Smooth muscle cell (in vitro differentiated cells): ENCODE results near the gene CNOT10. TPM values are rescaled to one million over a fixed set of nuclear protein-coding genes. Genes with fewer than 3 reads are reported as not detected.

Experiments used
- DNase-seq: peaks from one replicate; lab custom pipeline; 2025; ENCODE audit not compliant: unreplicated experiment; lab: John Stamatoyannopoulos, UW
- H2AFZ ChIP-seq: fragments of 200-600 bp; sonication (generic); 2 replicates; pipeline ENCODE4 v1.6.0; 2016; ENCODE audit warnings: antibody characterized with exemption, low read depth, mild to moderate bottlenecking
- H3F3A ChIP-seq: fragments of 200-600 bp; sonication (generic); 2 replicates; pipeline ENCODE4 v1.6.0; 2017; ENCODE audit warnings: antibody characterized with exemption, low read depth
- H3K27ac ChIP-seq: fragments of 200-600 bp; sonication (generic); 2 replicates; pipeline ENCODE4 v1.5.1; 2016; ENCODE audit warnings: low read depth, mild to moderate bottlenecking
- H3K27me3 ChIP-seq: fragments of 200-600 bp; sonication (generic); 2 replicates; pipeline ENCODE4 v1.6.1; 2016; ENCODE audit warnings: low read depth, mild to moderate bottlenecking
- H3K36me3 ChIP-seq: fragments of 200-600 bp; sonication (generic); 2 replicates; pipeline ENCODE4 v1.5.1; 2016; ENCODE audit warnings: low read depth
- H3K4me1 ChIP-seq: fragments of 200-600 bp; sonication (generic); 2 replicates; pipeline ENCODE4 v1.5.1; 2016; ENCODE audit warnings: low read depth
- H3K4me2 ChIP-seq: fragments of 200-600 bp; sonication (generic); 2 replicates; pipeline ENCODE4 v1.6.0; 2016; ENCODE audit warnings: mild to moderate bottlenecking
- H3K4me3 ChIP-seq: fragments of 200-600 bp; sonication (generic); 2 replicates; pipeline ENCODE4 v1.5.1; 2016; ENCODE audit warnings: mild to moderate bottlenecking
- H3K79me2 ChIP-seq: fragments of 200-600 bp; sonication (generic); 2 replicates; pipeline ENCODE4 v1.6.0; 2016; ENCODE audit warnings: low read depth, mild to moderate bottlenecking
- H3K9ac ChIP-seq: fragments of 200-600 bp; sonication (generic); 2 replicates; pipeline ENCODE4 v1.6.0; 2016; ENCODE audit warnings: low read depth
- H3K9me3 ChIP-seq: fragments of 200-600 bp; sonication (generic); replicated peaks from 2 replicates; pipeline ENCODE4 v1.5.1; 2016; ENCODE audit warnings: low read depth
- H4K20me1 ChIP-seq: fragments of 200-600 bp; sonication (generic); 2 replicates; pipeline ENCODE4 v1.6.0; 2016; ENCODE audit warnings: low read depth
- CTCF ChIP-seq: fragments of 200-600 bp; sonication (generic); IDR thresholded peaks from 2 replicates; pipeline ENCODE4 v1.5.1; 2017; ENCODE audit warnings: borderline replicate concordance, mild to moderate bottlenecking, antibody characterized with exemption; ENCODE audit not compliant: insufficient read depth, poor library complexity, severe bottlenecking
- WGBS: methylation state at CpG from one replicate; pipeline ENCODE4 v1.1.7; 2016; ENCODE audit warnings: low lambda C conversion rate; 5-methylcytosine and 5-hydroxymethylcytosine counted together
- polyA plus RNA-seq: library from polyadenylated mRNA; unstranded; fragments of >200 nt; fragmentation: Nextera tagmentation; extraction: Ambion mirVana; gene quantifications from 2 replicates; pipeline ENCODE4 v1.2.1, GENCODE V29; 2016
- total RNA-seq: library from RNA; depleted of rRNA; stranded (reverse); fragments of >200 nt; gene quantifications from 2 replicates; pipeline ENCODE4 v1.2.3, GENCODE V29; 2014

CNOT10 gene
- total and polyA plus RNA-seq, 2 experiments from 2014 or later, result 19.4 to 22.9 TPM

- no peaks in the 10 kb centered on the region for H4K20me1 ChIP-seq
- TF ChIP-seq CTCF, result no peak
- no peak overlapping the region for H3K4me3 ChIP-seq
- H3K4me2 ChIP-seq, result no peak overlapping the region
- no peak overlapping the region for H2AFZ ChIP-seq
- H3K9ac ChIP-seq, result no peak overlapping the region
- H3K79me2 ChIP-seq, result peaks cover 7% of the 10 kb centered on the region
- H3K27ac ChIP-seq, result no peak overlapping the region
- peaks cover 11% of the 10 kb centered on the region for H3K4me1 ChIP-seq
- 81% methylated on average over 5 of the region's 5 CpGs for WGBS
- H3F3A ChIP-seq, result no peaks in the 10 kb centered on the region
- no peaks in the 10 kb centered on the region for H3K9me3 ChIP-seq
- peaks cover 28% of the 10 kb centered on the region for H3K27me3 ChIP-seq
- no peaks in the 10 kb centered on the region for H3K36me3 ChIP-seq
- no peak for DNase-seq
Measured at GRCh38 chr3:32822609-32823498, 137.9 kb downstream of the CNOT10 start.

Other genes with a start within 250 kb of the CNOT10 start
- gene CMTM6, start 182.3 kb upstream of the CNOT10 start, total RNA-seq, result 148 and 161 TPM in 2 replicates
- gene CMTM6, start 182.3 kb upstream of the CNOT10 start, polyA plus RNA-seq, result 99.7 and 110 TPM in 2 replicates
- 49.9 and 72.6 TPM in 2 replicates for gene DYNC1LI1, start 114.3 kb upstream of the CNOT10 start, total RNA-seq
- 26.5 and 31.0 TPM in 2 replicates for gene DYNC1LI1, start 114.3 kb upstream of the CNOT10 start, polyA plus RNA-seq
- 1.1 and 1.3 TPM in 2 replicates for gene TRIM71, start 132.8 kb downstream of the CNOT10 start, total RNA-seq
- gene TRIM71, start 132.8 kb downstream of the CNOT10 start, polyA plus RNA-seq, result 0.19 and 0.47 TPM in 2 replicates